ENCODE results near the gene ZNF274. TPM values are rescaled to one million over a fixed set of nuclear protein-coding genes. Genes with fewer than 3 reads are reported as not detected.
"Not testable (repeated sequence)": the region's sequence is repeated elsewhere in the genome, so short reads cannot be mapped to it uniquely, and the experiment has no call there.

The ZNF274 gene
- polyA plus RNA-seq (2011; rRNA removed): 13.0 and 15.2 TPM in 2 replicates
- 11.4 and 16.3 TPM in 2 replicates for polyA minus RNA-seq (2011; rRNA and poly(A)+ RNA removed)

DNA sequence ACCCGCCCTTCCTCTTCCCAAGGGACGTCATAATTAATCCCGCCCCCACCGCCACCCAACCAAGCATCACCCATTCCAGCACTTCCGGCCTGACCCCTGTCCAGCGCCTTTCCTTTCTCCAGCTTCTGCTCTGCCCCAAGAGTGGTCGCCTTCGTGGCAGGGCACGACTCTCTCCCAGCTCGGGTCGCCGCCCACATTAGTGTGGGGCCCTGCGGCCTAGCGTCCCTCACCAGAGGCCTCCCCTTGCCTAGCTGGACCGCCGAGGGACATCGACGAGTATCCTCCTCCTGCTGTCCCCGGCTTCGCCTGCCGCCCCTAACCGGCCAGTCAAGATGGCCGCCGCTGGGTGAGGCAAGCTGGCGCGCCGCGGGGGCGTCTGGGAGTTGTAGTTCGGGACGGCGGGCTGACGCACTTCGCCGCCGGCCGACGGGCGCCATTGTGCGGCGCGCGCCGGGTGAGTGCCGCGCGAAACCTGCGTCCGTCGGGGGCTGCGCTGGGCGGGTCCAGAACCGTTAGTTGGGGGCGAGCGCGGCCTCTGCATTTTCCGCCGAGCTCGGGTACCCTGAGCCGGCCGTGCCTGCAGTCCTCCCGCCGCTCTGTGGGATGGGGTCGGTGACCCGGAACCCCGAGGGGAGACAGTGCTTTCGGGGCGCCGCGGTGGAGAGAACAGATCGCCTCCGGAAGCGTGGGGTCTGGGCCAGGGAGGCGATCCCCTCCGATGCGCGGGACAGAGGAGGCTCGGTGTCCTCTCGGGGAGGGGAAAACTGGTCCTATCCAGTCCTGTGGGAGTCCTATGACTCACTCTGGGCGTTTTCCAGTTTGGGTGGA is at the start of gene ZNF274:
TSS of gene ZNF274 (plus strand) at position 73 of the 828 bp plus-strand sequence. CDS start 905 bp downstream, outside the sequence.
- TF ChIP-seq, protein P1, sequence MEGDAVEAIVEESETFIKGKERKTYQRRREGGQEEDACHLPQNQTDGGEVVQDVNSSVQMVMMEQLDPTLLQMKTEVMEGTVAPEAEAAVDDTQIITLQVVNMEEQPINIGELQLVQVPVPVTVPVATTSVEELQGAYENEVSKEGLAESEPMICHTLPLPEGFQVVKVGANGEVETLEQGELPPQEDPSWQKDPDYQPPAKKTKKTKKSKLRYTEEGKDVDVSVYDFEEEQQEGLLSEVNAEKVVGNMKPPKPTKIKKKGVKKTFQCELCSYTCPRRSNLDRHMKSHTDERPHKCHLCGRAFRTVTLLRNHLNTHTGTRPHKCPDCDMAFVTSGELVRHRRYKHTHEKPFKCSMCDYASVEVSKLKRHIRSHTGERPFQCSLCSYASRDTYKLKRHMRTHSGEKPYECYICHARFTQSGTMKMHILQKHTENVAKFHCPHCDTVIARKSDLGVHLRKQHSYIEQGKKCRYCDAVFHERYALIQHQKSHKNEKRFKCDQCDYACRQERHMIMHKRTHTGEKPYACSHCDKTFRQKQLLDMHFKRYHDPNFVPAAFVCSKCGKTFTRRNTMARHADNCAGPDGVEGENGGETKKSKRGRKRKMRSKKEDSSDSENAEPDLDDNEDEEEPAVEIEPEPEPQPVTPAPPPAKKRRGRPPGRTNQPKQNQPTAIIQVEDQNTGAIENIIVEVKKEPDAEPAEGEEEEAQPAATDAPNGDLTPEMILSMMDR (IDR thresholded peaks at IDR 0.05; ENCODE audit: insufficient read depth, low read depth, low read length): no peak
- ChIA-PET CTCF (interaction anchor here (0.7 to 0.9 kb wide), 3 partner anchors 13 to 776 kb away, joined by 3 read pairs; no protein-coding TSS in a partner anchor), POLR2A (no interaction called here)
- peak; percentile 50 for DNase-seq (ENCODE audit: low read depth)
- Histone ChIP-seq H3K4me3 (ENCODE audit: low read depth, low read length) (peak within 1 kb of the TSS; percentile 82), H3K36me3 (ENCODE audit: control insufficient read depth, insufficient read depth, low read length) (peaks cover 15% of the 10 kb centered on the region), H3K27me3 (ENCODE audit: control insufficient read depth, insufficient read depth, low read length) (no peaks in the 10 kb centered on the region)

DNA sequence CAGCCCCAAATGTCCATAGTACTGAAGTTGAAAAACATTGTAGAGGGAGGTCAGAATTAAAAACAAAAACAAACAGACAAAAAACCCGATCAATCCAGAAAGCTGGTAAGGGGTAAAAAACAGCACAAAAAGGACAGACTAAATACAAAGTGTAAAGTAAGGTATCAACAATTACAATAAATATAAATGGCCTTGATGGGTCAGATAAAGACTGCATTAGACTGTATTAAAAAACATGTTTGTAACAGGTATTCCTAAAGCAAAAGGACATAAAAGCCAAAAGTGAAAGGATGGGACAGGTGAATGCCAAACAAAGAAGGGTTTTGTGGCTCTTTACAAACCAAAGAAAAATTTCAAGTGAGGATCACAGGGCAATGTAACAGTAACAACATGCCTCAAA is 48.6 kb upstream of the ZNF274 start:
- TF ChIP-seq, protein P1 (IDR thresholded peaks at IDR 0.05; ENCODE audit: insufficient read depth, low read depth, low read length): no peak
- POLR2A ChIA-PET: no interaction called here
- H3K4me3 ChIP-seq (ENCODE audit: low read depth, low read length): no peak overlapping the region
- peaks cover 16% of the 10 kb centered on the region for H3K36me3 ChIP-seq (ENCODE audit: control insufficient read depth, insufficient read depth, low read length)
- no peak for DNase-seq (ENCODE audit: low read depth)
- CTCF ChIA-PET: no interaction called here
- no peaks in the 10 kb centered on the region for H3K27me3 ChIP-seq (ENCODE audit: control insufficient read depth, insufficient read depth, low read length)

DNA sequence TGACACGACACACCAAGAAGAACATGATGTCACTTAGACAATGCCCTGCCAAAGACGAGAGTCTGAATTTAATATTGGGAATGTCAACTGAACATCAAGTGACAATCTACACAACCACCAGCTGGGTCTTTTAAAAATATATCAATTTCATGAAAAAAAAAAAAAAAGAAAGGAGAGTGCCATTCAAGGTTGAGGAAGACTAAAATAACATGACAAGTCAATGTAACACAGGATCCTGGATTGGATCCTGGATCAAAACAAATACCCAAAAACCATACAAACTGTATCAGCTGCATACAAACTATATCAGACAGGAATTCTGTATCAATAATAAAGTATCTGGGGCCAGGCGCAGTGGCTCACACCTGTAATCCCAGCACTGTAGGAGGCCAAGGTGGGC is 37.0 kb upstream of the ZNF274 start:
- POLR2A ChIA-PET: no interaction called here
- Histone ChIP-seq H3K4me3 (ENCODE audit: low read depth, low read length) (no peak overlapping the region), H3K36me3 (ENCODE audit: control insufficient read depth, insufficient read depth, low read length) (peaks cover 2% of the 10 kb centered on the region; the same call in 1 of the 2 replicates), H3K27me3 (ENCODE audit: control insufficient read depth, insufficient read depth, low read length) (no peaks in the 10 kb centered on the region)
- CTCF ChIA-PET: no interaction called here
- TF ChIP-seq, protein P1 (IDR thresholded peaks at IDR 0.05; ENCODE audit: insufficient read depth, low read depth, low read length): no peak
- no peak for DNase-seq (ENCODE audit: low read depth)

DNA sequence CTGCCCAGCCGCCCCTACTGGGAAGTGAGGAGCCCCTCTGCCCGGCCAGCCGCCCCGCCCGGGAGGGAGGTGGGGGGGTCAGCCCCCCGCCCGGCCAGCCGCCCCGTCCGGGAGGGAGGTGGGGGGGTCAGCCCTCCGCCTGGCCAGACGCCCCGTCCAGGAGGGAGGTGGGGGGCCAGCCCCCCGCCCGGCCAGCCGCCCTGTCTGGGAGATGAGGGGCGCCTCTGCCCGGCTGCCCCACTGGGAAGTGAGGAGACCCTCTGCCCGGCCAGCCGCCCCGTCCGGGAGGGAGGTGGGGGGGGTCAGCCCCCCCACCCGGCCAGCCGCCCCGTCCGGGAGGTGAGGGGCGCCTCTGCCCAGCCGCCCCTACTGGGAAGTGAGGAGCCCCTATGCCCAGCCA is 35.4 kb upstream of the ZNF274 start:
- CTCF ChIA-PET; POLR2A ChIA-PET; H3K4me3 ChIP-seq (ENCODE audit: low read depth, low read length); H3K36me3 ChIP-seq (ENCODE audit: control insufficient read depth, insufficient read depth, low read length); H3K27me3 ChIP-seq (ENCODE audit: control insufficient read depth, insufficient read depth, low read length); DNase-seq (ENCODE audit: low read depth): not testable (repeated sequence)

DNA sequence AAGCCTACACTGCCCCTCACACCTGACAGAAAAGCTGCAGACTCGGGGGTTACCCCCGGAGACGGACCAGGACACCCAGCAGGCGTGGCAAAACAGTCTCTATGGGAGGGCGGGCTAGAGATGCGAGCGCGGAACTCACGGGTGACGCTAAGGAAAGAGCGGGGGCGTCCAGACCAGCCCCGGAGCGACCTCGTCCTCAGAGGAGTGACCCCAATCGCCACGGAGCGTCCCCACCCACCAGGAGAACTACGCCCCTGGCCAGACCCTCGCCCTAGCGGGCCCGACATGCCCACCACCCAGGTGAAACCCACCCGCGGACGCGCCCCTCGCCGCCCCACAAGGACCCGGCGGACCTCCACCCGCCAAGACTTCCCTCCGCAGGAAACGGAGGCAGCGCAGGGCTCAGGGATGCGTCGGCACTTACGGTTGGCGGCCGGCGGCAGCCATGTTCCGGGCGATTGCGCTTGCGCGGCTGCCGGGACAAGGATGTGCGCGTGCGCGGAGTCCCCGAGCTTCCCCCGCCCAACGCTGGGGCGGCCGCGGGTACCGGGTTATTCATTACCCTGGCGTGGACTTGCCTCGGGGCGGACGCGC is 32.4 kb upstream of the ZNF274 start, which contains the start of gene ZNF329:
TSS of gene ZNF329 (minus strand) at position 462 of the 594 bp plus-strand sequence. CDS start 21,286 bp downstream, outside the sequence.
- no peaks in the 10 kb centered on the region for H3K36me3 ChIP-seq (ENCODE audit: control insufficient read depth, insufficient read depth, low read length)
- DNase-seq (ENCODE audit: low read depth): peak; percentile 23
- POLR2A ChIA-PET: interaction anchor here (0.5 kb wide), 1 partner anchor 423 kb away, joined by 11 read pairs; the partner anchor contains the start of gene ZNF671
- CTCF ChIA-PET: interaction anchor here (0.6 to 1.0 kb wide), 2 partner anchors 37 to 368 kb away, joined by 3 to 4 read pairs; no protein-coding TSS in a partner anchor
- peak within 1 kb of the TSS; percentile 66 for H3K4me3 ChIP-seq (ENCODE audit: low read depth, low read length)
- TF ChIP-seq, protein P1 (IDR thresholded peaks at IDR 0.05; ENCODE audit: insufficient read depth, low read depth, low read length): no peak
- no peaks in the 10 kb centered on the region for H3K27me3 ChIP-seq (ENCODE audit: control insufficient read depth, insufficient read depth, low read length)

All from BJ (cell line).